K562 (cell line): ENCODE results near the gene SEC24B. TPM values are rescaled to one million over a fixed set of nuclear protein-coding genes. Genes with fewer than 3 reads are reported as not detected.

Experiments used
- ATAC-seq: fragments of 200-7000 bp; cut with Tn5 transposase; 3 replicates; pipeline ENCODE4 v1.9.1; 2020; ENCODE audit warnings: moderate library complexity
- Bru-seq: library from RNA; stranded (reverse); fragments of 400-500 nt; gene quantifications from one replicate; lab custom pipeline; 2021; lab: Mats Ljungman, UMichigan
- BruChase-seq, 2 experiments: library from RNA; stranded (reverse); fragments of 400-500 nt; gene quantifications; one replicate each; lab custom pipeline; 2021; lab: Mats Ljungman, UMichigan
- BruUV-seq: library from RNA; stranded (reverse); fragments of 400-500 nt; replicated peaks from 2 replicates; lab custom pipeline; 2021; lab: Mats Ljungman, UMichigan
- CTCF ChIA-PET: fragments of 300-600 bp; formaldehyde crosslinking; extraction: SDS; loops from one replicate; lab custom pipeline; 2021; ENCODE audit warnings: low intra/inter-chr PET ratio; lab: Yijun Ruan, JAX
- POLR2A ChIA-PET: fragments of 300-600, 350-650 bp; sonication (Branson Sonifier 250); formaldehyde crosslinking; extraction: SDS; loops from one replicate; lab custom pipeline; 2021; ENCODE audit warnings: antibody characterized with exemption, inconsistent platforms; lab: Yijun Ruan, JAX
- DNase-seq, 4 experiments: peaks; one replicate each; pipeline versions ENCODE4 v3.0.0 to v3.0.0-alpha.2; 2011 to 2018; ENCODE audit warnings: low spot score in 3 of 4, mixed read lengths in 3 of 4; ENCODE audit errors: extremely low read depth in 1 of 4
- FAIRE-seq: peaks from 2 replicates; lab custom pipeline; 2011; peaks lifted over from hg19 to GRCh38; lab: Jason Lieb, UNC
- H2AFZ ChIP-seq: 2 replicates; pipeline ENCODE4 v1.6.0; 2011; ENCODE audit warnings: low read depth, low read length, control low read depth, inconsistent platforms
- H3K27ac ChIP-seq: fragments of 200-600 bp; 3 replicates; pipeline ENCODE4 v1.8.0; 2011; ENCODE audit warnings: low read depth, mild to moderate bottlenecking, control low read depth, inconsistent platforms, low read length, moderate library complexity, mixed read lengths; ENCODE audit errors: extremely low read depth
- H3K27me3 ChIP-seq, 2 experiments: fragments of 300-600 bp in 1 of 2; 2 replicates in 1 of 2; 3 replicates in 1 of 2; pipeline versions ENCODE4 v1.6.0 to v1.8.0; 2011; ENCODE audit warnings: inconsistent platforms in 2 of 2, low read length in 2 of 2, mild to moderate bottlenecking in 1 of 2, mixed read lengths in 1 of 2, moderate library complexity in 1 of 2; ENCODE audit not compliant: control insufficient read depth in 2 of 2, insufficient read depth in 2 of 2
- H3K36me3 ChIP-seq: fragments of 300-600 bp; 3 replicates; pipeline ENCODE4 v1.8.0; 2011; ENCODE audit warnings: mild to moderate bottlenecking, low read length, inconsistent platforms; ENCODE audit not compliant: control insufficient read depth, insufficient read depth
- H3K4me1 ChIP-seq, 2 experiments: fragments of 200-600 bp in 1 of 2; replicated peaks in 1 of 2; 2 replicates in 1 of 2; 3 replicates in 1 of 2; pipeline versions ENCODE4 v1.5.1 to v1.8.0; 2011; ENCODE audit warnings: inconsistent platforms in 2 of 2, low read length in 2 of 2, mild to moderate bottlenecking in 1 of 2, mixed read lengths in 1 of 2, moderate library complexity in 1 of 2; ENCODE audit not compliant: control insufficient read depth in 2 of 2, insufficient read depth in 2 of 2
- H3K4me2 ChIP-seq: 2 replicates; pipeline ENCODE4 v1.6.1; 2011; ENCODE audit warnings: low read length, control low read depth, inconsistent platforms, mixed read lengths; ENCODE audit not compliant: insufficient read depth
- H3K4me3 ChIP-seq: fragments of 200-600 bp; sonication (generic), shearing (Covaris generic); 2 replicates; pipeline ENCODE4 v1.5.1; 2016; ENCODE audit warnings: control low read depth, inconsistent platforms
- H3K79me2 ChIP-seq: fragments of 200-600 bp; 3 replicates; pipeline ENCODE4 v1.8.0; 2011; ENCODE audit warnings: low read length, inconsistent platforms; ENCODE audit not compliant: control insufficient read depth, insufficient read depth
- H3K9ac ChIP-seq, 2 experiments: 2 replicates each; pipeline versions ENCODE4 v1.6.0 to v1.6.1; 2011; ENCODE audit warnings: low read depth in 2 of 2, low read length in 2 of 2, control low read depth in 1 of 2, inconsistent platforms in 1 of 2, mild to moderate bottlenecking in 1 of 2, mixed read lengths in 1 of 2; ENCODE audit not compliant: insufficient read depth in 1 of 2
- H3K9me1 ChIP-seq: one replicate; pipeline ENCODE4 v1.6.0; 2011; ENCODE audit warnings: inconsistent platforms, mild to moderate bottlenecking, low read length, moderate library complexity; ENCODE audit not compliant: control insufficient read depth, insufficient read depth
- H3K9me3 ChIP-seq: replicated peaks from 2 replicates; pipeline ENCODE4 v1.5.1; 2011; ENCODE audit warnings: low read depth, low read length, inconsistent platforms; ENCODE audit not compliant: control insufficient read depth, insufficient read depth
- H4K20me1 ChIP-seq: replicated peaks from 2 replicates; pipeline ENCODE4 v1.6.1; 2011; ENCODE audit warnings: low read length, inconsistent platforms, mixed read lengths; ENCODE audit not compliant: control insufficient read depth, insufficient read depth
- ETS1 ChIP-seq: conservative IDR thresholded peaks from 2 replicates; pipeline ENCODE4 v1.6.1; 2011; ENCODE audit warnings: low read depth, mild to moderate bottlenecking, low read length; ENCODE audit not compliant: control insufficient read depth
- ILF3 ChIP-seq: fragments of 450-650 bp; IDR thresholded peaks from 2 replicates; pipeline ENCODE4 v1.6.1; 2018; ENCODE audit warnings: antibody characterized with exemption, mild to moderate bottlenecking, moderate library complexity, borderline replicate concordance
- MCM2 ChIP-seq: fragments of 450-650 bp; IDR thresholded peaks from 2 replicates; pipeline ENCODE4 v1.6.1; 2017; ENCODE audit warnings: low read depth, mild to moderate bottlenecking
- MTF1 ChIP-seq: fragments of 250-450 bp; sonication (Bioruptor Pico); IDR thresholded peaks from 2 replicates; pipeline ENCODE4 v1.9.0; 2021; ENCODE audit warnings: moderate library complexity, mild to moderate bottlenecking, inconsistent platforms, borderline replicate concordance
- POLR2A ChIP-seq: fragments of 450-650 bp; conservative IDR thresholded peaks from 2 replicates; pipeline ENCODE4 v1.6.1; 2016
- PPARD ChIP-seq: fragments of 250-450 bp; sonication (Bioruptor Pico); IDR thresholded peaks from 2 replicates; pipeline ENCODE4 v1.8.0; 2022; ENCODE audit warnings: inconsistent platforms, mild to moderate bottlenecking, moderate library complexity
- SIN3A ChIP-seq, 2 experiments: fragments of 150-350 bp in 1 of 2; IDR thresholded peaks; 2 replicates each; pipeline ENCODE4 v1.6.1; 2011 to 2016; ENCODE audit warnings: borderline replicate concordance in 2 of 2, low read depth in 2 of 2, low read length in 2 of 2, mild to moderate bottlenecking in 2 of 2, moderate library complexity in 2 of 2; ENCODE audit not compliant: control insufficient read depth in 1 of 2
- ZNF354B ChIP-seq: fragments of 250-450 bp; sonication (Bioruptor Pico); IDR thresholded peaks from 2 replicates; pipeline ENCODE4 v1.4.0; 2020
- ZNF639 ChIP-seq, 2 experiments: fragments of 200-800 bp in 1 of 2; sonication (Bioruptor generic) in 1 of 2; sonication (generic) in 1 of 2; formaldehyde crosslinking in 1 of 2; IDR thresholded peaks in 1 of 2; conservative IDR thresholded peaks in 1 of 2; 2 replicates each; pipeline versions ENCODE4 v1.5.0 to v1.6.1; 2016 to 2020; ENCODE audit warnings: missing compliant biosample characterization in 1 of 2, missing genetic modification characterization in 1 of 2, missing genetic modification reagents in 1 of 2
- WGBS: fragments of 100-300 bp; shearing (Covaris generic); methylation state at CpG from one replicate; pipeline ENCODE4 v1.1.6; 2016; ENCODE audit warnings: low coverage, mixed read lengths; ENCODE audit not compliant: insufficient coverage; ENCODE audit errors: missing lambda C conversion rate; 5-methylcytosine and 5-hydroxymethylcytosine counted together
- in situ Hi-C: fragments of 300-500 bp; cut with MboI; formaldehyde crosslinking; loops from 4 replicates; pipeline ENCODE4 v1.15.0; 2018; ENCODE audit warnings: inconsistent platforms, mixed read lengths
- intact Hi-C: fragments of 100-400 bp; cut with micrococcal nuclease; formaldehyde crosslinking; loops from 2 replicates; pipeline ENCODE4 v1.14.2; 2022
- long read RNA-seq, 3 experiments: library from polyadenylated mRNA in 2 of 3; library from RNA in 1 of 3; unstranded in 2 of 3; stranded (forward) in 1 of 3; transcript quantifications; one replicate each; pipeline ENCODE4 v2.0.0, GENCODE V29; 2019 to 2022
- polyA minus RNA-seq, 3 experiments: library from RNA; depleted of rRNA, polyadenylated mRNA; stranded (reverse); fragments of >200 nt; gene quantifications; 2 replicates each; pipeline ENCODE4 v1.2.3, GENCODE V29; 2011
- polyA plus RNA-seq, 8 experiments: library from polyadenylated mRNA; depleted of rRNA in 4 of 8; stranded (reverse) in 5 of 8; unstranded in 3 of 8; fragments of >200 nt; fragmentation: Nextera tagmentation in 2 of 8; fragmentation: Illumina TruSeq in 1 of 8; extraction: Ambion mirVana in 2 of 8; extraction: Trizol in 1 of 8; gene quantifications; 2 replicates each; pipeline versions ENCODE4 v1.2.1 to v1.2.3, GENCODE V29; 2011 to 2014; ENCODE audit warnings: inconsistent platforms in 1 of 8, missing spikeins in 1 of 8
- total RNA-seq, 7 experiments: library from RNA; depleted of rRNA in 6 of 7; stranded (reverse); fragments of >200 nt in 6 of 7; fragmentation: Illumina TruSeq in 2 of 7; extraction: Trizol in 2 of 7; gene quantifications; 2 replicates each; pipeline versions ENCODE4 v1.2.1 to v1.2.3, GENCODE V29; 2011 to 2021; ENCODE audit warnings: low replicate concordance in 1 of 7
- TF ChIP-seq, protein P1 (sequence below): sonication (generic); formaldehyde crosslinking; IDR thresholded peaks from 2 replicates; pipeline ENCODE4 v1.8.0; 2022; ENCODE audit warnings: missing genetic modification reagents, mild to moderate bottlenecking, moderate library complexity, borderline replicate concordance

Gene SEC24B
- total RNA-seq (2011; cell fraction: chromatin; rRNA removed; ENCODE audit: low replicate concordance), result 44.6 and 69.7 TPM in 2 replicates
- 20.8 and 24.6 TPM in 2 replicates for total RNA-seq (2011; cell fraction: nucleolus; rRNA removed)
- total RNA-seq (2011; cell fraction: nucleoplasm; rRNA removed), result 30.9 and 31.2 TPM in 2 replicates
- total RNA-seq (2014; rRNA removed) (7.0 and 8.8 TPM in 2 replicates), total RNA-seq (2014; rRNA removed; fragmentation: Illumina TruSeq; extraction: Trizol) (17.1 and 19.6 TPM in 2 replicates), total RNA-seq (2015; rRNA removed; fragmentation: Illumina TruSeq; extraction: Trizol) (20.5 and 21.9 TPM in 2 replicates), total RNA-seq (2021) (21.9 and 22.2 TPM in 2 replicates), polyA plus RNA-seq (2011; rRNA removed) (46.4 and 50.3 TPM in 2 replicates), polyA plus RNA-seq (2014; fragmentation: Illumina TruSeq; extraction: Trizol) (24.3 and 27.4 TPM in 2 replicates), polyA plus RNA-seq (2014; fragmentation: Nextera tagmentation; extraction: Ambion mirVana) (1 to 10 TPM; 6.3 to 8.1 TPM), polyA plus RNA-seq (2014; rRNA removed) (15.2 and 20.1 TPM in 2 replicates), polyA minus RNA-seq (2011; rRNA and poly(A)+ RNA removed) (112 and 115 TPM in 2 replicates), Bru-seq, nascent RNA (percentile 83 among the genes with signal in this experiment), BruChase-seq, experiment 1, labeled RNA remaining after a 2-hour chase (percentile 86 among the genes with signal in this experiment), BruChase-seq, experiment 2, labeled RNA remaining after a 6-hour chase (percentile 87 among the genes with signal in this experiment)
- 41.4 and 53.6 TPM in 2 replicates for polyA plus RNA-seq (2011; cell fraction: cytosol; rRNA removed)
- 40.6 and 52.7 TPM in 2 replicates for polyA plus RNA-seq (2011; cell fraction: nucleus; rRNA removed)
- polyA plus RNA-seq (2012), result 15.9 and 16.5 TPM in 2 replicates
- 24.7 and 31.1 TPM in 2 replicates for polyA minus RNA-seq (2011; cell fraction: cytosol; rRNA and poly(A)+ RNA removed)
- 26.4 and 48.2 TPM in 2 replicates for polyA minus RNA-seq (2011; cell fraction: nucleus; rRNA and poly(A)+ RNA removed)
- long read RNA-seq, experiment 1, full-length matches to known transcripts, result 3 of 47 reads
- long read RNA-seq, experiment 1, partial matches to known transcripts, result 36 of 47 reads
- long read RNA-seq, experiment 1, other reads (novel, unspliced or antisense), result 8 of 47 reads
- long read RNA-seq, experiment 2, full-length matches to known transcripts, result 4 of 11 reads
- long read RNA-seq, experiment 2, partial matches to known transcripts, result 2 of 11 reads
- long read RNA-seq, experiment 2, other reads (novel, unspliced or antisense), result 5 of 11 reads
- long read RNA-seq, experiment 3, partial matches to known transcripts, result 1 of 1 reads
- long read RNA-seq, experiment 3, other reads (novel, unspliced or antisense), result 0 of 1 reads

DNA sequence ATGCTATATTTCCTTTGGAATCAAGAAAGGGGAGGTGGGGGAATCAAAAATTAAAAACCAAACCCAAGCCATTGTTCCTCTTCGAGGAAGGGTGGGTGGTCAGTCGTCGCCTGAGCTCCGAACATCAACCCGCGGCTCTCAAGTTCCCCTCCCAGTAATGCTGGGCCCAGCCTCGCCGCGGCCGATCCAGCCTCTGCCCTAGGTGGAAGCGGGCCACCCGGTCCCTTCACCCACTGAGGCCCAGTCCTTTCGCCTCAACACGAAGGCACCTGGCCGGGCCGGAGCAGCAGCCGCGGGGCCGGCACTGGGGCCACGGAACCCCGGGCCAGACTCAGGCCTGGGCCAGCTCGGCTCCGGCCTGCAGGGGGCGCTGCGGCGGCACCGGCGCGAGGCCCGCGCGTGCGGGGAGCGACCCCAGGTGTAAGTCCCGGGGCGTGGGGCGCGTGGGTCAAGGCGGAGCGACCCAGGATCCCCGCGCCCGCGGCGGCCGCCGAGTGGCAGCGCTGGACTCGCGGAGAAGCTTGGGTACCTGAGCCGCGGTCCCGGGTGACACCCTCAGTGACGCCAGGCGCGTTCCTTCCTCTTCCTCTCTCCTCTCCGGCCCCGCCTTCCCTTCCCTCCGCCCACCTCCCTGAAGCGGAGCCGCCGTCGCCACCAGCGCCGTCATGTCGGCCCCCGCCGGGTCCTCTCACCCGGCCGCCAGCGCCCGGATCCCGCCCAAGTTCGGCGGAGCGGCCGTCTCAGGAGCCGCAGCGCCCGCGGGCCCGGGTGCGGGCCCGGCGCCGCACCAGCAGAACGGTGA is at the start of gene SEC24B:
Gene SEC24B (plus strand): TSS at position 611 of the 802 bp plus-strand sequence. CDS start 55 bp downstream, at position 666.
- Histone ChIP-seq H3K4me3 (peak within 1 kb of the TSS; percentile 74), H3K9me1 (no peaks in the 10 kb centered on the region), H3K4me1 (peaks cover 8 to 9% of the 10 kb centered on the region in 2 experiments; a peak in 4 of 5 replicates), H3K9me3 (no peaks in the 10 kb centered on the region), H2AFZ (peak within 1 kb of the TSS; percentile 98), H3K27me3 (no peaks in the 10 kb centered on the region), H3K9ac (peak within 1 kb of the TSS; percentile 64 to 97), H3K79me2 (peaks cover 52% of the 10 kb centered on the region), H3K27ac (peak within 1 kb of the TSS; percentile 83), H4K20me1 (peaks cover 15% of the 10 kb centered on the region), H3K4me2 (peak within 1 kb of the TSS; percentile 84), H3K36me3 (no peaks in the 10 kb centered on the region)
- POLR2A ChIA-PET, result interaction anchor here (0.6 to 1.4 kb wide), 5 partner anchors 14 to 850 kb away, joined by 3 to 4 read pairs (median 3); no protein-coding TSS in a partner anchor
- CTCF ChIA-PET, result interaction anchor here (0.6 kb wide), 1 partner anchor 13 kb away, joined by 3 read pairs; no protein-coding TSS in a partner anchor
- FAIRE-seq (peak; percentile 19), DNase-seq (peak; percentile 85 to 88 (median 86)), ATAC-seq (peak; percentile 94)
- 2% methylated on average over 31 of the region's 87 CpGs for WGBS
- BruUV-seq, result no TSS peak
- in situ Hi-C loops (loop anchor here (10.0 kb wide), 1 partner anchor 401 kb away; no protein-coding TSS in a partner anchor), intact Hi-C loops (loop anchor here (1.0 kb wide), 1 partner anchor 141 kb away; no protein-coding TSS in a partner anchor)
- TF ChIP-seq, protein P1, sequence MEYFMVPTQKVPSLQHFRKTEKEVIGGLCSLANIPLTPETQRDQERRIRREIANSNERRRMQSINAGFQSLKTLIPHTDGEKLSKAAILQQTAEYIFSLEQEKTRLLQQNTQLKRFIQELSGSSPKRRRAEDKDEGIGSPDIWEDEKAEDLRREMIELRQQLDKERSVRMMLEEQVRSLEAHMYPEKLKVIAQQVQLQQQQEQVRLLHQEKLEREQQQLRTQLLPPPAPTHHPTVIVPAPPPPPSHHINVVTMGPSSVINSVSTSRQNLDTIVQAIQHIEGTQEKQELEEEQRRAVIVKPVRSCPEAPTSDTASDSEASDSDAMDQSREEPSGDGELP (CRISPR knock-in tag), result no peak
- TF ChIP-seq MCM2, result no peak
- TF ChIP-seq ILF3, result 0 out of 2 replicates have a peak, but pooled peaks have one; percentile 47
- TF ChIP-seq ZNF639 (CRISPR knock-in tag; conservative IDR thresholded peaks at IDR 0.05 in 1 of 2, IDR thresholded peaks at IDR 0.05 in 1 of 2), result no peak
- TF ChIP-seq ZNF354B, result no peak
- peak in 1 of 2 experiments; percentile 77; a peak in 1 of 4 replicates for TF ChIP-seq SIN3A (IDR thresholded peaks at IDR 0.05; ENCODE audit: borderline replicate concordance in 2 of 2, control insufficient read depth in 1 of 2, low read depth in 2 of 2, low read length in 2 of 2)
- TF ChIP-seq PPARD, result no peak
- no peak for TF ChIP-seq MTF1
- TF ChIP-seq POLR2A, result peak; percentile 74
- peak; percentile 63 for TF ChIP-seq ETS1
